Activated CD4-positive, CD25-positive, alpha-beta regulatory T cell treated with anti-CD3 and anti-CD28 coated beads, Interleukin-2, amount 50 U/mL, for 16 hours (primary cell): Measurements from ENCODE around the gene FKBP9.
A peak's percentile ranks its signal among the peaks of the same experiment; 100 is the strongest.
"Not testable (repeated sequence)": the region's sequence is repeated elsewhere in the genome, so short reads cannot be mapped to it uniquely, and the experiment has no call there.

Experiments
- DNase-seq: peaks from one replicate; pipeline ENCODE4 v3.0.0-alpha.2; 2020; ENCODE audit warnings: low read depth, low spot score

FKBP9 gene

GRCh38 chr7:33005193-33005592 lies 48.0 kb downstream of the FKBP9 start:
- DNase-seq: not testable (repeated sequence)

GRCh38 chr7:33005690-33006089 lies 48.5 kb downstream of the FKBP9 start:
- DNase-seq: not testable (repeated sequence)

DNA sequence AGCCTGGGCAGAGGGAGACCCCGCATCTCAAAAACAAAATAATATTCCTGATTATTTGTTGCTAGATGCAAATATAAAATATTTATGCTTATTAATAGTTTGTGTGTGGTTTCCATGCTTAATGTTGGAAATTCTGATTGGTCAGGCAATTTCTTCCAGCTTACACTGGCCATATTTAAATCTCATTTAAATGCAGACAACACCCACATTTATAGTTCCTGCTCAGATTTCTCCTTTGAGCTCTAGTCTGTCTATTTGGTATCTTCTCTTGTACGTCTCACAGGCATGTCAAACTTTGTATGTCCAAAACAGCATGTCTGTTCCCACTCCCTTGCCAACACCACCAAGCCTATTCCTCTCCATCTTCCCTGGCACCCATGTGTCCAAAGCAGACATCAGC lies 52.5 kb downstream of the FKBP9 start:
- DNase-seq: no peak

- no peak for DNase-seq
Observed at GRCh38 chr7:33012364-33012763, 55.1 kb downstream of the FKBP9 start.

GRCh38 chr7:33024189-33024757 lies 67.0 kb downstream of the FKBP9 start:
- DNase-seq: no peak

GRCh38 chr7:33035776-33036175 lies 78.5 kb downstream of the FKBP9 start:
- DNase-seq: no peak

DNA sequence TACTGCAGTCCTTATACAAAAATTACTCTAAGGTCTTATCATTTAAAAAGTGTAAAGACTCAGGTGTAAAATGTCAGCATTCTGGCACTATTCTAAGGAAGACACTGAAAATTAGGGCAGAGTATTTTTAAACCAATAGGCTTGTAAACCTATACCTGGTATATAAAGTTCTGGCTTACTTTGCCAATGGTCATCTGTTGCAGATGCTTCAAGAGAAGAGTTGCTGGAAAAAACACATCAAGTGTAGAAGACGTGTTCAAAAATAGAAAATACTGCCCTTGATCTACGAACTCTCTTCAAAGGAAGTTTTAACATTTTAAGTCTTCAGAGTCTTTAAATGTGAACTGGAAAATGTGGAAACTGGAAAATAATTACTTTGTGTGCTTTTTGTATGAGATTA lies 81.4 kb downstream of the FKBP9 start:
- no peak for DNase-seq

DNA sequence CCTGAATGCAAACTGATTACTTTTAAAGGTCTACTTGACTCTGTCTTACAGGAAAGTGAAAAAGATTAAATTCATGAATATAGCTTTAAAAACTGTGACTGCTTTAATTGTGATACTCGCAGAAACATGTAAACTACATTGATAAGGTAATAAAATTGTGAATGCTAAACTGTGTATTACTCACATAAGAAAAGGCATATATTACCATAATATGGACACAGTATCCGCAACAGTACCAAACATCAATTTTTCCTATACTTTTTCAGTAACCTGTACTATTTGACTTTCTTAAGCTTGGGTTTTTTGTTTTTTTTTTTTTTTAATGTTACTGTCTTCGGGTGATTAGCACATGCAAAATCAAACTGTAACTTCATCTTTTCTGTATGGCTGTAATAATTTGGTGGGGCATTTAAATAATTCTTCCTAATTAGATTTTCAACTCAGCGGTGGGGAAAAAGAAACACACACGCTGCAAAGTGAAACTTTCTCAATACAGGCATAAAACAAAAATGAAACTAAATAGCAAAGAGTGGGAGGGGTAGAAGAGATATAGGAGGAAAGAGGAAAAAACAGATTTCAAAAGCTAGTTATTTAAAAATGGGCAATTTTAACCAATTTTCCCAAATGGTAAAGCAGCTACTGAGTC lies 82.1 kb downstream of the FKBP9 start:
- no peak for DNase-seq

- no peak for DNase-seq
Observed at GRCh38 chr7:33039903-33040292, 82.7 kb downstream of the FKBP9 start.

DNA sequence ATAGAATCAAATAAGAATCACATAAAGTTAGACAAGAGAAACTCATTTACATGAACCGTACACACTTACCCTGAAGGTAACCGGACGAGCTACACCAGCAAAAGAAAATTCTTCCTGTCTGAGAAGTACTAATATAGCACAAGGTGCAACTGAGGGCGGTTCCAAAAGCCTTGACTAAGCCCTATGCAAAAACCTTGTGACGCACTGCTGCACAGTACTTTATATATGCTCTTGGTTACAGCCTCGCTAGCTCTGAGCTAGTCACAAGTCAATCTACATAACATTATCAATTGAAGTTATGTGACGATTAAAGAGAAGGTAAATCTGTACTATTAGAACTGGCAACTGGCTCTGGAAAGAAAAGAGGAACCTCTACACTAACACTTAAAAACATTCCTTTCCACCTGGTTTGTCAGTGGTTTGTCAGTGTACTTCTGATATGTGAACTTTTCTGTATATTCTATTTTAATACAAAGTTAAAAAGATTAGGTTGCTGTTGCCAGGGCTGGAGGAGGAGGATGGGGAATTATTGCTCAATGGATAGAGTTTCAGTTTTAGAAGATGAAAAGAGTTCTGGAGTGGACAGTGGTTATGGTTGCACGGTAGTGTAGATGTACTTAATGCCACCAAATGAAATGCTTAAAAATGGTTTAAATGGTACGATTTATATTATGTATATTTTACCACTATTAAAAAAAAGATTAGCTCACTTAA lies 83.7 kb downstream of the FKBP9 start:
- peak; percentile 33 for DNase-seq

- DNase-seq: no peak
Observed at GRCh38 chr7:33041631-33042428, 84.6 kb downstream of the FKBP9 start.

DNA sequence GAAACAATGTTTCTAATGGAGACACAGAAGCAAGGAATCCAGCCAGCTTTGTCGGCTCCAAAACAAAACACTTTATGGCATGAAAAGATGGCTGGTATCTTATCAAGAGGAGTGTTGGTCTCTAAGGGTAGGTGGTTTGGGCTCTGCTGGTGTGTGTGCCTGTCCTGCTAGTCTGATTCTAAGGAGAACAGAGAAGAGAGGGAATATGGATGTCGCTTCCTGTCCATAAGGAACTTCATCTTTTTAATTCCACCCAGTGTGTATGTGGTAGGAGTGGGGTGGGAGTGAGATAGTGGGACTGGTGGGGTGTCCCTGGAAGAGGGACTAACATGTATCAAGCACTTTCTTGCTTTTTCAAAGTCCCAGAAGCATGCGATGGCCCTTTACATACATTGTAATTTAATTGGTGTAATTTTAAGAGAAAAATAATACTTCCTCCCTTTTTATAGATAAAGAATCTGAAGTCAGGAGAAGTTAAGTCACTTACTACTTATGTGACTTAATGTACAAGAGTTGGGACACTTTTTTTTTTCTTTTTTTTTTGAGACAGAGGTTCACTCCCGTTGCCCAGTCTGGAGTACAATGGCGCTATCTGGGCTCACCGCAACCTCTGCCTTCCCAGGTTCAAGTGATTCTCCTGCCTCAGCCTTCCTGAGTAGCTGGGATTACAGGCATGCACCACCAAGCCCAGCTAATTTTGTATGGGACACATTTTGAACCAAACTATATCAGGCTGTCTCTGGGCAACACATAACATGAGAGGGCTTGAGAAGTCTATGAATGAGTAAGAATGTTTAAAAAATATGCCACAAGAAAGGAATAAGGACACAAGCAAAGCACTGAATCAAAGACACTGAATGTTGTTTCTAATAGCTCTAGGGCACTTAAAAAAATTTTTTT lies 86.5 kb downstream of the FKBP9 start:
- DNase-seq: no peak

- DNase-seq: no peak
Observed at GRCh38 chr7:33044401-33044718, 87.1 kb downstream of the FKBP9 start.

GRCh38 chr7:33044986-33045385 lies 87.7 kb downstream of the FKBP9 start:
- no peak for DNase-seq

DNA sequence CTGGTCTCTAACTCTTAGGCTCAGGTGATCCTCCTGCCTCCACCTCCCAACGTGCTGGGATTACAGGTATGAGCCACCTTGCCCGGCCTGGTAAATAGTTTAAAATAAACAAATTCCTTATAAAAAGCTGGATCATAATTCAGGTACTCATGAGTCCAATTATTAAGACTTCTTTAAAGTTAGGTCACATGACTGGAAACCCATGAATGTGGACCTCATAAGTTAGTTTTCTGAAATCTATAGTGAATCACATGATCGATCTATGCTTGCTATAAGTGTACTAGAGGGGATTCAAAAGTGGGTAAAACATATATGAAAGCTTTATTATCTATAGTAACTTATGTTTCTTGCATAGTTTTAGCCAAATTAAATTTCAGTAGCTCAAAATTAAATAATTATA lies 91.0 kb downstream of the FKBP9 start:
- no peak for DNase-seq

- DNase-seq: no peak
Observed at GRCh38 chr7:33048704-33049103, 91.5 kb downstream of the FKBP9 start.

- no peak for DNase-seq
Observed at GRCh38 chr7:33050535-33051318, 93.5 kb downstream of the FKBP9 start.

GRCh38 chr7:33053721-33054120 lies 96.5 kb downstream of the FKBP9 start:
- DNase-seq: no peak

DNA sequence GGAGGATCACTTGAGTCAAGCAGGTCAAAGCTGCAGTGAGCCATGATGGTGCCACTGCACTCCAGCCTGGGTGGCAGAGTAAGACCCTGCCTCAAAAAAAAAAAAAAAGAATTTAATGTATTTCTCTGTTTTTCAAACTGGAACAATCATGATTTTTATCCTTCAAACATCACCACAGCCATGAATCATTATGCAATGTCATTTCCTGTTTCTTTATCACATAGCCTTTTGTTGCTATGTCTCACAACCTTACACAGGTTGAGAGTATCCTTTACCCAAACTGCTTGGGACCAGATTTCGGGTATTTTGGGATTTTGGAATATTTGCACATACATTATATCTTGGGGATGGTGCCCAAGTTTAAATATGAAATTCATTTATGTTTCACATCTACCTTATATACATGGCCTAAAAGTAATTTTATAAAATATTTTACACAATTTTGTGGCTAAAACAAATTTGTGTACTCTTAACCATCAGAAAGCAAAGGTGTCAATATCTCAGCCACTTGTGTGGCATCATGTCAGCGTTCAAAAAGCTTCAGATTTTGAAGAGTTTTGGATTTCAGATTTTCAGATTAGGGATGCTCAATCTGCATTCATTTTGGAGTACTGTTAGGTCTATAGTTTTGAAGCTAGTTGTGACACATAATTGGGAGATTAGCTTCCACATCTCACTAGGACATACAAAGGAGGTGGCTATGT lies 97.2 kb downstream of the FKBP9 start:
- DNase-seq: no peak

DNA sequence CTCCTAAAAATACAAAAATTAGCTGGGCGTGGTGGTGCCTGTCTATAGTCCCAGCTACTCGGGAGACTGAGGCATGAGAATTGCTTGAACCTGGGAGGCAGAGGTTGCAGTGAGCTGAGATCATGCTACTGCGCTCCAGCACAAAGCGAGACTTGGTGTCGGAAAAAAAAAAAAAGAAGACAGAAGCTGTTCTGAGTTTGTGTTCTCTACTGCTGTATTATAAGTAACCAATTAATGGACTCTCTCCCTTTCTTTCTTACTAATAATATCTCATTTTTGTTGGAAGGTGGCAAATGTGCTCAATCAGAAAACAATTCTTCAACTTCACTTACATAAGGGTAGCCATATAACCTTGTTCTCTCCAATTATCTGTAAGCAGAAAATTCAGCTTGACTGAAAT lies 97.9 kb downstream of the FKBP9 start:
- no peak for DNase-seq
